GM19238 (cell line): ENCODE data around the gene GRAMD4.

Source experiments
- DNase-seq: peaks from one replicate; pipeline ENCODE4 v3.0.0; 2011; ENCODE audit warnings: low spot score; ENCODE audit not compliant: insufficient read length

The GRAMD4 gene

GRCh38 chr22:46712288-46712687 is 92.1 kb downstream of the GRAMD4 start:
- no peak for DNase-seq

- no peak for DNase-seq
Observed at GRCh38 chr22:46714550-46714949, 94.4 kb downstream of the GRAMD4 start.

GRCh38 chr22:46719921-46720320 is 99.7 kb downstream of the GRAMD4 start:
- DNase-seq, result no peak

- no peak for DNase-seq
Observed at GRCh38 chr22:46721501-46722085, 101.4 kb downstream of the GRAMD4 start.

GRCh38 chr22:46723882-46724281 is 103.7 kb downstream of the GRAMD4 start:
- no peak for DNase-seq

- DNase-seq, result no peak
Observed at GRCh38 chr22:46725096-46725495, 104.9 kb downstream of the GRAMD4 start.

- no peak for DNase-seq
Observed at GRCh38 chr22:46726066-46726985, 106.1 kb downstream of the GRAMD4 start.

- DNase-seq, result no peak
Observed at GRCh38 chr22:46726986-46727317, 106.8 kb downstream of the GRAMD4 start.

GRCh38 chr22:46727813-46728364 is 107.7 kb downstream of the GRAMD4 start:
- DNase-seq, result no peak

- no peak for DNase-seq
Observed at GRCh38 chr22:46728470-46728869, 108.3 kb downstream of the GRAMD4 start.
